ENCODE data around the gene ARL14.
"Not testable (repeated sequence)": the region's sequence is repeated elsewhere in the genome, so short reads cannot be mapped to it uniquely, and the experiment has no call there.

Gene ARL14

GRCh38 chr3:160678292-160678842 lies 1.4 kb downstream of the ARL14 start:
- DNase-seq, result no peak

GRCh38 chr3:160684368-160684740 lies 7.4 kb downstream of the ARL14 start:
- DNase-seq, result no peak

- no peak for DNase-seq
Observed at GRCh38 chr3:160685144-160685766, 8.3 kb downstream of the ARL14 start.

- no peak for DNase-seq
Observed at GRCh38 chr3:160686955-160687535, 10.1 kb downstream of the ARL14 start.

GRCh38 chr3:160691151-160691550 lies 14.2 kb downstream of the ARL14 start:
- DNase-seq, result no peak

- DNase-seq, result no peak
Observed at GRCh38 chr3:160691962-160692361, 15.0 kb downstream of the ARL14 start.

GRCh38 chr3:160693191-160693590 lies 16.2 kb downstream of the ARL14 start:
- DNase-seq, result no peak

- no peak for DNase-seq
Observed at GRCh38 chr3:160694345-160694744, 17.4 kb downstream of the ARL14 start.

- no peak for DNase-seq
Observed at GRCh38 chr3:160695003-160695402, 18.0 kb downstream of the ARL14 start.

GRCh38 chr3:160695915-160696327 lies 19.0 kb downstream of the ARL14 start:
- DNase-seq, result no peak

GRCh38 chr3:160697637-160698380 lies 20.8 kb downstream of the ARL14 start:
- DNase-seq, result no peak

GRCh38 chr3:160698599-160699195 lies 21.7 kb downstream of the ARL14 start:
- DNase-seq, result no peak

GRCh38 chr3:160701490-160701889 lies 24.5 kb downstream of the ARL14 start:
- no peak for DNase-seq

GRCh38 chr3:160702290-160702689 lies 25.3 kb downstream of the ARL14 start:
- DNase-seq, result no peak

GRCh38 chr3:160703974-160704373 lies 27.0 kb downstream of the ARL14 start:
- DNase-seq, result no peak

GRCh38 chr3:160707187-160707794 lies 30.3 kb downstream of the ARL14 start:
- DNase-seq, result no peak

GRCh38 chr3:160709477-160710182 lies 32.7 kb downstream of the ARL14 start:
- DNase-seq, result no peak

GRCh38 chr3:160713144-160713543 lies 36.2 kb downstream of the ARL14 start:
- DNase-seq, result not testable (repeated sequence)

GRCh38 chr3:160719710-160720109 lies 42.8 kb downstream of the ARL14 start:
- DNase-seq, result no peak

- DNase-seq, result no peak
Observed at GRCh38 chr3:160720123-160720746, 43.3 kb downstream of the ARL14 start.

- no peak for DNase-seq
Observed at GRCh38 chr3:160722331-160722730, 45.4 kb downstream of the ARL14 start.

GRCh38 chr3:160725338-160725737 lies 48.4 kb downstream of the ARL14 start:
- DNase-seq, result no peak
